Neural cell (in vitro differentiated cells): ENCODE results near the gene MRPL1.

Source experiments
- CTCF ChIP-seq: fragments of 450-650 bp; IDR thresholded peaks from 2 replicates; pipeline ENCODE4 v1.5.1; 2014; ENCODE audit warnings: antibody characterized with exemption, mild to moderate bottlenecking, moderate library complexity; ENCODE audit not compliant: poor library complexity, severe bottlenecking
- EP300 ChIP-seq: fragments of 450-650 bp; conservative IDR thresholded peaks from 2 replicates; pipeline ENCODE4 v1.6.1; 2014; ENCODE audit warnings: antibody characterized with exemption, mild to moderate bottlenecking, moderate library complexity; ENCODE audit not compliant: poor library complexity, severe bottlenecking
- EZH2 ChIP-seq: fragments of 200-600, 300-800 bp; shearing (Covaris generic), sonication (generic); IDR thresholded peaks from 2 replicates; pipeline ENCODE4 v1.6.1; 2014; ENCODE audit warnings: antibody characterized with exemption, low read length, borderline replicate concordance, mild to moderate bottlenecking; ENCODE audit not compliant: insufficient read depth, poor library complexity, severe bottlenecking
- MXI1 ChIP-seq: fragments of 450-650 bp; conservative IDR thresholded peaks from 2 replicates; pipeline ENCODE4 v1.6.1; 2014; ENCODE audit warnings: antibody characterized with exemption, mild to moderate bottlenecking; ENCODE audit not compliant: poor library complexity, severe bottlenecking
- POLR2AphosphoS5 ChIP-seq: IDR thresholded peaks from 2 replicates; pipeline ENCODE4 v1.6.1; 2012
- RAD21 ChIP-seq: fragments of 450-650 bp; conservative IDR thresholded peaks from 2 replicates; pipeline ENCODE4 v1.6.1; 2014; ENCODE audit warnings: antibody characterized with exemption, mild to moderate bottlenecking, moderate library complexity
- REST ChIP-seq: IDR thresholded peaks from 2 replicates; pipeline ENCODE4 v1.6.1; 2012; ENCODE audit warnings: borderline replicate concordance
- SMC3 ChIP-seq: fragments of 450-650 bp; conservative IDR thresholded peaks from 2 replicates; pipeline ENCODE4 v1.6.1; 2014; ENCODE audit warnings: antibody characterized with exemption, mild to moderate bottlenecking, moderate library complexity; ENCODE audit not compliant: poor library complexity
- TAF1 ChIP-seq: IDR thresholded peaks from 2 replicates; pipeline ENCODE4 v1.6.1; 2012; ENCODE audit warnings: low read depth

- TF ChIP-seq CTCF = no peak
- no peak for TF ChIP-seq EZH2
- no peak for TF ChIP-seq TAF1
- no peak for TF ChIP-seq EP300
- no peak for TF ChIP-seq MXI1
- TF ChIP-seq POLR2AphosphoS5 = no peak
- TF ChIP-seq SMC3 = no peak
- no peak for TF ChIP-seq REST
- TF ChIP-seq RAD21 = no peak
These were observed 94.3 kb downstream of the MRPL1 start for GRCh38 chr4:77956917-77957316.
